GM18511 (cell line): Measurements from ENCODE around the gene SERGEF.
A peak's percentile ranks its signal among the peaks of the same experiment; 100 is the strongest.
"Not testable (repeated sequence)": the region's sequence is repeated elsewhere in the genome, so short reads cannot be mapped to it uniquely, and the experiment has no call there.

ENCODE experiments used
- ATAC-seq: cut with Tn5 transposase; IDR thresholded peaks from one replicate; pipeline ENCODE4 v1.9.1; 2021; ENCODE audit warnings: mild to moderate bottlenecking, moderate library complexity; ENCODE audit not compliant: unreplicated experiment

SERGEF gene

DNA sequence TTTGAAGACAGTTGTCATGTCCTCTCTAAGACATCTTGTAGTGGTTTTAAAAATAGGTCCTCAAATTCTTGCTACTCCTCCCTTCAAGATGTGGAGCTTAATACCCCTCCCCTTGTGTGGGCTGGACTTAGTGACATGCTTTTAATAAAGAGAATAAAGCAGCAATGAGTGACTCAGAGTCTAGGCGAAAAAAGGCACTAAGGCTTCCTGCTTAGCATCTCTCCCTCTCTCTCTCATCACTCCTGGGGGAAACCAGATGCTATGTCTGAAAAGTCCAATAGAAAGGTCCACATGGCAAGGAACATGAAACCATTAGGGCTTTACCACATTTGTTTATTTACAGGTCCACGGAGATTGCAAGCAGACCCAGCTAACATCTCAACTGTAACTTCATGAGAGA, 11.7 kb downstream of the SERGEF start:
- peak; percentile 18 for ATAC-seq

GRCh38 chr11:18000760-18001159, 12.1 kb downstream of the SERGEF start:
- ATAC-seq = peak; percentile 88

DNA sequence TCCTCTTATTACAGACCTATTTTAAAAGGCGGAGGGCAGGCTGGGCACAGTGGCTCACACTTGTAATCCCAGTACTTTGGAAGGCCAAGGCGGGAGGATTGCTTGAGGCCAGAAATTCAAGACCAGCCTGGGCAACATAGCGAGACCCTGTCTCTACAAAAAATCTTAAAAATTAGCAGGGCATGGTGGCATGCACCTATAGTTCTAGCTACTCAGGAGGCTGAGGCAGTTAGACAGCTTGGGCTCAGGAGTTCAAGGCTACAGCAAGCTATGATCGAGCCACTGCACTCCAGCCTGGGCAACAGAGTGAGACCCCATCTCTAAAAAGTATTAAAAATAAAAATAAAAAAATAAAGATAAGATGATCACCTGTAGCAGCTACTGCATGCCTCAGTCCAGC, 12.7 kb downstream of the SERGEF start:
- ATAC-seq = not testable (repeated sequence)

- ATAC-seq = no peak
Measured at GRCh38 chr11:17992916-17993315, 19.9 kb downstream of the SERGEF start.

GRCh38 chr11:17991783-17992433, 20.9 kb downstream of the SERGEF start:
- ATAC-seq = peak; percentile 84

- ATAC-seq = no peak
Measured at GRCh38 chr11:17989306-17989705, 23.5 kb downstream of the SERGEF start.

DNA sequence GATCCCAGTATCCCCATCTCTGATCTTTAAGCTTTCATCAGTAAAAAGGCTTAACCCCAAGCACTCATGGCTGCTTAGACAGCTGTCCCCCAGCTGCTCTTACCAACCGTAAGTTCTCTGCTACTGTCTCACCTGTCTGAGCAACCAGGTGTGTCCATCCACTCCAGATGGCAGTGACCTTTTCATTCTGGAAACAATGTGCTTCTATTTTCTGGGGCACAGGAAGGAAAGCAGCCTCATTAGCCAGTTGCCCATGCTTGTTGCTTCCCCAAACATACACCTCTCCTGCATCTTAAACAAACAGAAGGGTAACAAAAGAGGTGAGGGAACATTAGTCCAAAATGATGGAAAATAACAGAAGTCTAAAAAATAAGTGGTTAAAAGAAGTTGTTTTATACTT, 24.4 kb downstream of the SERGEF start:
- no peak for ATAC-seq

DNA sequence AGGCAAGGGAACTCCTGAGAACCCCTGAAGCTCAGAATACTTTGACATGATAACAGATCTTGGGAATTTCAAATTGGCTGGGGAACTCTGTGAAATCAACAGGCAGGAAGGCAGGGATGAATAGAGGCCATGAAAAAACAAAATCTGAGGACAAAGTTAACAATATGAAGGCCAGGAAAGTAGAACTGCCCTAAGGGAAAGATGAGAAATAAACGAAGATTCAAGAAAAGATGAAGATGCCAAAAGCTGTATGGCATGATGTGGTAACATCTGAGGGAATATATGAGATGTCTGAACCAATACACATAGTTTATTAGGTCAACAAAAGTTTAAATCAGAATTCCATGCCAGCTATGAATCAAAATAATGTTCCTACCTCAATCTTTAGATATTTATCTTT, 25.0 kb downstream of the SERGEF start:
- no peak for ATAC-seq

- no peak for ATAC-seq
Measured at GRCh38 chr11:17986711-17987220, 26.1 kb downstream of the SERGEF start.

DNA sequence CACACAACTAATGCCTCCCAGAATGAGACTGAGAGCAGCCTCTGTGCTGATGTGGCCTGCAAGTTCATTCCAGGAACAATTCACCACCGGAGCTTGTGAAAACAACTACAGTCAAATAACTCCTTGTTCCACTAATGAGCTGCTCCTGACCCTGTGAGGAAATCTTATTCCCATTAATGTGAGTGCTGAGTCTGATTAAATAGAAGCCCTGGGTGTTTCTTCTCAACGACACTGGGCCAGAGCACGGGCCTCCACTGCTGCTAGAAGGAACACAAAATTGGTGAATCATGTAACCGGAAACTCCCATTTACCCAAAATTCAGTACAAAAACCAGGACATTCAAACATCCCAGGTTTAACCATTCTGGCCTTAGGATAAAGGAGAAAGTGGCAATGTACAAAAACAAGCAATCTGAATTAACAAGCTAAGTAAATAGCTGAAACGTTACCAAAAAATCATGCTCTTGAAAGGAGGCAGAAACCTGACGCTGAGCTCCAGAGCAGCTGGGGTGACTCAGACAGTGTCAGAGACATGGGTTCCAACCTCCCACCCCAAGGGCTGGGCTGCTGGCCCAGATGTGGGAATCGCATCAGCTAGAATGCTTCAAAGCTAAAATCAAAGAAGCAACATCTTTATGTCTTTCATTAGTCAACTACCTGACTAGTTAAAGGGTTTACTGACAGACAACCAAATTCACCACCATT, 26.7 kb downstream of the SERGEF start:
- ATAC-seq = no peak

DNA sequence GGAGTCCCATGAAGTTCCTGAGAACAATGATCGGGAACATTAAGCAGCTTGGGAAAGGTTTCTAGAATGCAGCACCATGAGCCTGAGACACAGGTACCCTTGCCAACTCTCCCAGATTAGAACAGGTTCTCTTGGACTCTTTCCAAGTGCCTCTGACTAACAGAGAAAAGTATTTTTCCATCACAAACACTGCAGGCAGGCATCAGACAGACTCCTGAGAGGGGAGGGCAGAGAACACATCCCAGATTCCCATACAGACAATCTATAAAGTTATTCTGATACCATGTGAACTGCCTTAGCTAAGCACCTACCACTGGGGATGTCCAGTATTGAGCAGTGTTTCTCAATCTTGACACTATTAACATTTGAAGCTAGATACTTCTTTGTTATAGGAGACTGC, 27.3 kb downstream of the SERGEF start:
- ATAC-seq = no peak

DNA sequence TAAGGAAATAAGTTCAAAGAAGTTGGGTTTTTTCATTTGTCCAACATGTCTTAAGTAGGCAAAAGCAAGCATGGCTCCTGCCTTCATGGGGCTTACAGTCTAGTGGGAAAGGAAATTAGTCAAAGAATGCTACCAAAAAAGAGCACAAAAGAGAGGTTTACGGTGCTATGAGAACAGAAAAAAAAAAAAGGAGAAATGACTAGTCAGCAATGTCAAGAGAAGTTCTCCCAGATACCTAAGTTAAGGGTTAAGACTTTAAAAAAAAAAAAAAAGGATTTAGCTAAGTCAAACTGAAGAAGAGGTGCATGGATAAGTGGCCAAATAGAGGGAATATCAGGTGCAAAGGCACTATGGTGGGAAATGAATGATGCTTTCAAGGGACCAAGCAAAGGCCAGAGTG, 29.3 kb downstream of the SERGEF start:
- no peak for ATAC-seq

- ATAC-seq = no peak
Measured at GRCh38 chr11:17979770-17980371, 33.0 kb downstream of the SERGEF start.

- ATAC-seq = no peak
Measured at GRCh38 chr11:17978553-17979287, 34.1 kb downstream of the SERGEF start.

- no peak for ATAC-seq
Measured at GRCh38 chr11:17976651-17977050, 36.2 kb downstream of the SERGEF start.

- ATAC-seq = no peak
Measured at GRCh38 chr11:17974246-17974645, 38.6 kb downstream of the SERGEF start.

GRCh38 chr11:17972987-17973386, 39.9 kb downstream of the SERGEF start:
- no peak for ATAC-seq

DNA sequence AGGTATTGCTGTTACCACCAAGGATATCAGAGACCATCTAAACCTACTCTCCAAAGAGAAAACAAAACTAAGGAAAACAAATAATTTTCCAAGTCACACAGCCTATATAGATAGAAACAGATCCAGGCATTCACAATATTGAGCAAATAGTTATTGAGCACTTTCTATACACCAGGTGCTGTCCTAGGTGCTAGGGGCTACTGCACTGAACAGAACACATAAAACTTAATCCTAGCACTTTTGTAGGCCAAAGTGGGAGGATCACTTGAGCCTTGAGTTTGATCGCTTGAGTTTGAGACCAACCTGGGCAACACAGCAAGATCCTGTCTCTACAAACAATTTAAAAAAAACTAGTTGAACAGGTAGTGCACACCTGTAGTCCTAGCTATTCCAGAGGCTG, 44.6 kb downstream of the SERGEF start:
- no peak for ATAC-seq

GRCh38 chr11:17967661-17968060, 45.2 kb downstream of the SERGEF start:
- ATAC-seq = no peak

DNA sequence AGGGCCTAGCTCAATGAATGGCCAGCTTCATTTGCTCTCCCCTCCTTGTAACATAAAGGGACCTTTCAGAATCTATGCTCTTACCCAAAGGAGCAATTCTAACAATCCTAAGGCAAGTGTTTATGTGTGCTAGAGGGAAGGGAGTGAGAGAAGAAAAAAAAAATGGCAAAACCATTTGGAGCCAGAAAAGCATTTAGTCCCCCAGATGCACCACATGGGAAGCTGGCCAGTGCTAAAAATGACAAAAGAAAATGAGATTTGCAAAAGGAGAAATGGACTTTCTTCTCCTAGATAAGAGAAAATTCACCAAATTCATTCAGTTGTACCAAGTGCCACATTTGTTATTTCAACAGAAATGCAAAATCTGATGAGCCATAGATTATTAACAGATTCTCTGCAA, 52.8 kb downstream of the SERGEF start:
- no peak for ATAC-seq

DNA sequence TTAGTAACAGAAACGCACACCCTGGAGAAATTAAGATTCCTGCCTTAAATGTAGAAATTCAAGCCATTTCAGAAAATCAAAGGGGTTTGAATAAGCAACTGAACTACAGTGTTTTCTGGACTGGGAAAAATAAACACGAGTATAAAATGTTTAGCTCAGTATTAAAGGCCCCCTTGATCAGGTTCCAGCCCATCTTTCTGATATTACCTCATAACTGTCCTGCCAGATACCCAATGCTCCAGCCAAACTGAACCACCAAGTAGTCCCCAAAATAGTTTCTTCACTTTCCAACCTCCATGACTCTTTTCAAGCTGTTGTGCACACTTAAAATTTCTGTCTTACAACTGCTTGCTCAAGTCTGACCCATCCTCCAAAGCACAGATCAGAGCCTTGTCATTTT, 54.4 kb downstream of the SERGEF start:
- no peak for ATAC-seq
